ENCODE measurements around the gene RAB37. TPM values are rescaled to one million over a fixed set of nuclear protein-coding genes. Genes with fewer than 3 reads are reported as not detected.

The RAB37 gene
- total and polyA plus RNA-seq, 2 of the 13 experiments (the other 11 are each of a cell fraction or from before 2014, with no cell fraction given), result 0.91 to 3.7 TPM

DNA sequence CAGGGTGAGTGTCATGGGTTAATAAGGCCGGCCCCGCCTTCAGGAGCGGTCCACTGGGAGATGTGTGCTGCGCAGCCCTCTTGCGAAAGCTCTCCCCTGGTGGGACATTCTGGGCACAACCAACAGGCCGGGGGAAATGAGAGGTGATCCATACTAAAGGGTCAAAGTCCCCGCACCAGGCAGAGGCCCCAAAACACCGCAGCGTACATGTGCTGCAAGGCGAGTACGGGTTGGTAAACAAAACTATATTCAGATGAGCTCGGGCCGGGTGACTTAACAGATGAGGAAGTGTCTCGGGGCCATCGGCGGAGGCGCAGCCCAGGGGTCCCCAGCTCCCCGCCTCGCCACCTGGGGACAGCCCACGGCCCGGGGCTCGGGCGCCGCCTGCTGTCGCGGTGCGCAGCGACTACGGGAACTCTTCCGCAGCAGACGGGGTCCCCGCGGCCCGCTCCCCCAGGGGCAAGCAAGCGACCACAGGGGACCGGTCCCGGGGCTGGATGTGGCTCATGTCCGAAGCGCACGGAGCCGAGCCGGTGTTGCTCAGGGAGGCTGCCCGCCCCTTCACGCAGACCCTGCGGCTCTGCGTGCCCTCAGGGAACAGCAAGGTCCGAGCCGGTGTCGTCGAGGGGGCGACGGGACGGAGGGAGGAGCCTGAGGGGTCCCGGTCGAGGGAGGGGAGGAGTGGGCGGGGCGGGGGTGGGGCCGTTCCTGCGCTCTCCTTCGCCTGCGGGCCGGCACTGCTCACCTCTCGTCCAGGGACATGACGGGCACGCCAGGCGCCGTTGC lies at the start of gene RAB37 (continued):
- TF ChIP-seq FOXJ3 (CRISPR knock-in tag; IDR thresholded peaks at IDR 0.05; ENCODE audit: borderline replicate concordance), result peak; percentile 89; the same call in 1 of the 2 replicates
- TF ChIP-seq PHF21A (CRISPR knock-in tag; IDR thresholded peaks at IDR 0.05), result peak; percentile 100
- TF ChIP-seq, protein P1, sequence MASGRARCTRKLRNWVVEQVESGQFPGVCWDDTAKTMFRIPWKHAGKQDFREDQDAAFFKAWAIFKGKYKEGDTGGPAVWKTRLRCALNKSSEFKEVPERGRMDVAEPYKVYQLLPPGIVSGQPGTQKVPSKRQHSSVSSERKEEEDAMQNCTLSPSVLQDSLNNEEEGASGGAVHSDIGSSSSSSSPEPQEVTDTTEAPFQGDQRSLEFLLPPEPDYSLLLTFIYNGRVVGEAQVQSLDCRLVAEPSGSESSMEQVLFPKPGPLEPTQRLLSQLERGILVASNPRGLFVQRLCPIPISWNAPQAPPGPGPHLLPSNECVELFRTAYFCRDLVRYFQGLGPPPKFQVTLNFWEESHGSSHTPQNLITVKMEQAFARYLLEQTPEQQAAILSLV (CRISPR knock-in tag; IDR thresholded peaks at IDR 0.05; ENCODE audit: borderline replicate concordance), result 0 out of 2 replicates have a peak, but pooled peaks have one; percentile 27
- no peak for TF ChIP-seq NPAS2 (CRISPR knock-in tag; IDR thresholded peaks at IDR 0.05; ENCODE audit: borderline replicate concordance)
- peak; percentile 90 for TF ChIP-seq ZNF431 (CRISPR knock-in tag; IDR thresholded peaks at IDR 0.05; ENCODE audit: borderline replicate concordance, low read depth)
- no peak for TF ChIP-seq ZNF33A (CRISPR knock-in tag; IDR thresholded peaks at IDR 0.05; ENCODE audit: borderline replicate concordance)
- no peak for TF ChIP-seq CENPT (CRISPR knock-in tag; IDR thresholded peaks at IDR 0.05; ENCODE audit: low read depth)
- TF ChIP-seq GABPB1 (CRISPR knock-in tag; IDR thresholded peaks at IDR 0.05), result peak; percentile 77
- 0 out of 2 replicates have a peak, but pooled peaks have one; percentile 35 for TF ChIP-seq ZNF24 (IDR thresholded peaks at IDR 0.05)
- peak; percentile 72 for TF ChIP-seq RARA (CRISPR knock-in tag; IDR thresholded peaks at IDR 0.05)
- peak; percentile 61; the same call in 1 of the 2 replicates for TF ChIP-seq ZNF143 (CRISPR knock-in tag; IDR thresholded peaks at IDR 0.05)
- TF ChIP-seq TP53 (CRISPR knock-in tag; conservative IDR thresholded peaks at IDR 0.05), result no peak
- peak; percentile 87; the same call in 1 of the 2 replicates for TF ChIP-seq ZNF556 (CRISPR knock-in tag; IDR thresholded peaks at IDR 0.05; ENCODE audit: borderline replicate concordance)
- TF ChIP-seq, protein P2, sequence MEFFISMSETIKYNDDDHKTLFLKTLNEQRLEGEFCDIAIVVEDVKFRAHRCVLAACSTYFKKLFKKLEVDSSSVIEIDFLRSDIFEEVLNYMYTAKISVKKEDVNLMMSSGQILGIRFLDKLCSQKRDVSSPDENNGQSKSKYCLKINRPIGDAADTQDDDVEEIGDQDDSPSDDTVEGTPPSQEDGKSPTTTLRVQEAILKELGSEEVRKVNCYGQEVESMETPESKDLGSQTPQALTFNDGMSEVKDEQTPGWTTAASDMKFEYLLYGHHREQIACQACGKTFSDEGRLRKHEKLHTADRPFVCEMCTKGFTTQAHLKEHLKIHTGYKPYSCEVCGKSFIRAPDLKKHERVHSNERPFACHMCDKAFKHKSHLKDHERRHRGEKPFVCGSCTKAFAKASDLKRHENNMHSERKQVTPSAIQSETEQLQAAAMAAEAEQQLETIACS (CRISPR knock-in tag; IDR thresholded peaks at IDR 0.05), result no peak
- TF ChIP-seq HOXA9 (CRISPR knock-in tag; IDR thresholded peaks at IDR 0.05; ENCODE audit: borderline replicate concordance), result no peak
- TF ChIP-seq ZNF318 (CRISPR knock-in tag; IDR thresholded peaks at IDR 0.05), result no peak
- peak; percentile 90 for TF ChIP-seq YEATS4 (CRISPR knock-in tag; IDR thresholded peaks at IDR 0.05; ENCODE audit: borderline replicate concordance)
- peak; percentile 98 for TF ChIP-seq GATAD2A (CRISPR knock-in tag; IDR thresholded peaks at IDR 0.05)
- TF ChIP-seq ZNF569 (CRISPR knock-in tag; IDR thresholded peaks at IDR 0.05; ENCODE audit: borderline replicate concordance), result no peak

Data from HepG2 (cell line).